LNCAP (cell line): ENCODE measurements around the gene FBXO40.

ENCODE experiments used
- TF ChIP-seq, protein P1 (sequence below): fragments of 450-650 bp; IDR thresholded peaks from 2 replicates; pipeline ENCODE4 v1.5.1; 2017; ENCODE audit warnings: mild to moderate bottlenecking

The FBXO40 gene

DNA sequence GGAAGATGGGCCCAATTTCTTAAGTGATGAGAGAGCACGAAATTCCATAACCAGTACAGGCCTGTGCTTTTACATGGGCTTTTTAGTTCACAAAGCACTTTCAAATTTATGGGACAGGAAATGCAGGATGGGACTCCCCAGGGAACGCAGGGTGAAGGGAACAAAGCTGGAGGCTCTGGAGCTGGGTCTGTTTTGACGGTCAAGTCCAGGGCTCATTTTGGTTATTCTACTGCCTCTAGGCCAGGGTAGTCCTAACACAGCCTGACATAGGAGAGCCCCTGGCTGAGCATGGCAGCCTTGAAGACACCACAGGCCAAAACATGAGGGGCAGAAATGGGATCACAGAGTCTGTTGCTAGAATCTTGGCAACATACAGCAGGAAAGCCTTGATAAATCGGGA, 34.0 kb downstream of the FBXO40 start:
- TF ChIP-seq, protein P1, sequence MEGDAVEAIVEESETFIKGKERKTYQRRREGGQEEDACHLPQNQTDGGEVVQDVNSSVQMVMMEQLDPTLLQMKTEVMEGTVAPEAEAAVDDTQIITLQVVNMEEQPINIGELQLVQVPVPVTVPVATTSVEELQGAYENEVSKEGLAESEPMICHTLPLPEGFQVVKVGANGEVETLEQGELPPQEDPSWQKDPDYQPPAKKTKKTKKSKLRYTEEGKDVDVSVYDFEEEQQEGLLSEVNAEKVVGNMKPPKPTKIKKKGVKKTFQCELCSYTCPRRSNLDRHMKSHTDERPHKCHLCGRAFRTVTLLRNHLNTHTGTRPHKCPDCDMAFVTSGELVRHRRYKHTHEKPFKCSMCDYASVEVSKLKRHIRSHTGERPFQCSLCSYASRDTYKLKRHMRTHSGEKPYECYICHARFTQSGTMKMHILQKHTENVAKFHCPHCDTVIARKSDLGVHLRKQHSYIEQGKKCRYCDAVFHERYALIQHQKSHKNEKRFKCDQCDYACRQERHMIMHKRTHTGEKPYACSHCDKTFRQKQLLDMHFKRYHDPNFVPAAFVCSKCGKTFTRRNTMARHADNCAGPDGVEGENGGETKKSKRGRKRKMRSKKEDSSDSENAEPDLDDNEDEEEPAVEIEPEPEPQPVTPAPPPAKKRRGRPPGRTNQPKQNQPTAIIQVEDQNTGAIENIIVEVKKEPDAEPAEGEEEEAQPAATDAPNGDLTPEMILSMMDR, result no peak

DNA sequence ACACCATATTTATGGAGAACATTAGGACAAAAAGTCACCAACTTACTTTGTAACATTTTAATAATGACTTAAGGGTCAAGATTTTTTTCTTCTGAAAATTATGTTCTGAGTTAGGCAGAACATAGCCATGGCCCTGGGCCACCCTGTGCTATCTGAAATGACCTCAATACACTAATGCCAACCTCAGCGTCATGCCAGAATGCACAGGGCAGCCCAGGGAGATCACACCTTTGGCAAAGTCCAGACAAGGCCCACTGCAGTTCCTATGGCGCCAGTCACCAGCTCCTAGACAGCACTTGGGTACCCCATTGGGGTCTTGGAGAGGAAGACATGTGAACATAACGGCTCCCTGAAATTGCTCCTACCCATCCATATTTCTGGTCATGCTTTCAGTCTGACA, 34.4 kb downstream of the FBXO40 start:
- TF ChIP-seq, protein P1, result no peak

DNA sequence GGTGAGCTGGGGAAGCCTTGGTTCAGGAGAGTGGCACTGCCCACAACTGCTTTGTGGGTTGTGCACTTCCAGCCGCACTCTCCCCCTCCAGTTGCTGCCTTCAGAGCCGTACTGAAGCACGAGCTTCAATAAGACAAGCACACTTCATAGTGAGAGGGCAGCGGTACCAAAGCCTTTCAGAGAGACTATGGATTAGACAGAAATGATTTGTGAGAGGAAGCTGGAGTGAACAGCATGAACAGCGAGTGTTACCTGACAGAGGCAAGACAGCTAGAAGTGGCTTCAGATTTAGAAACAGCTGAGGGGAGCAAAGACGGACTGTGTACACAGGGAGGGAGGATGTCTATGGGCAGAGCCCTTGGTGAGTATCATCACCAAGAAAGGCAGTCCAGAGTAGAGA, 36.4 kb downstream of the FBXO40 start:
- TF ChIP-seq, protein P1, result no peak

DNA sequence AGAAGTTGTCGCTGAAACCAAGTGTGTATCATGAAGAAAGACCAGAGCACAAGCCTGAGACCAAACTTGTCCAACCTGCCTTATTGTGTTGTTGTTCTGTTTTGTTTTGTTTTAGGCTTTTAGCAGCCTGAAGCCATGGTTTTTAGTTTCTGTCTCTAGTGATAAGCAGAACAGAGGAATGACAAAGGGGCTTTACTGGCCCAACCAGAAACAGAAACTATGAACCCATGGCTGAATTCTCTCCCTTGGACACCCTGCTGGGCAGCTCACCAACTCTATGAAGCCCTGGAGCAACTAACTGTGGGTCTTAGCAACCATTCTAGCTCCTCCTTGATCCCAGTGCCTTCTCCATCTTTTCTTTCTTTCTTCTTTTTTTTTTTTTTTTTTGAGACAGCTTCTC, 37.2 kb downstream of the FBXO40 start:
- TF ChIP-seq, protein P1, result no peak

DNA sequence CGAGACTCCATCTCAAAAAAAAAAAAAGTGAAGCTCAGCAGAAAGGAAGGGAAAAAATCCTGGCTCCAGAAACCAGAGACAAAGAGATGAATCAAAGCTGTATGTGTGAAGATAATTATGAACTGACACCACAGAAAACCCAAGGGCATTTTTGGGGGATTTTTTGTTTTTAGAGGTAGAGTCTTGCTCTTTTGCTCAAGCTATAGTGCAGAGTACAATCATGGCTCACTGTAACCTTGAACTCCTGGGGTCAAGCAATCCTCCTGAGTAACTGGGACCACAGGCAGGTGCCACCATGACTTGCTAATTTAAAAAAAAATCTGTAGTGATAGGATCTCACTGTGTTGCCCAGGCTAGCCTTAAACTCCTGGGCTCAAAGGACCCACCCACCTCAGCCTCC, 44.7 kb downstream of the FBXO40 start:
- TF ChIP-seq, protein P1, result no peak

DNA sequence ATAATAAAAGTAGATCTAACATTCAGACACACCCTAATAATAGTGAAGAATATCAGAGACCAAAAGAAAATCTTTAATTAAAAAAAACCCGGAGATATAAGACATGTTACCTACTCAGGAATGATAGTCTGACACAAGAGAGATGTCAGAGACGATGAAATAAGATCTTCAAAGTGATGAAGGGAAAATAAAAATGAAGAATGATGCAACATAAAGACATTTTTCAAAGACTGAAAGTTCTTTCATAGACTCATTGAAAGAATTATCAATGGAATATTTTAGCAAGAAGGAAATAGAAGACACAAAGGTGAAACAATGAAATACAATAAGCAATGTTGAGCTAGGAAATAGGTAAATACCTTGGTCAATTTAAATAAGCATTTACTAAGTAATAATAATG, 47.9 kb downstream of the FBXO40 start:
- TF ChIP-seq, protein P1, result no peak

DNA sequence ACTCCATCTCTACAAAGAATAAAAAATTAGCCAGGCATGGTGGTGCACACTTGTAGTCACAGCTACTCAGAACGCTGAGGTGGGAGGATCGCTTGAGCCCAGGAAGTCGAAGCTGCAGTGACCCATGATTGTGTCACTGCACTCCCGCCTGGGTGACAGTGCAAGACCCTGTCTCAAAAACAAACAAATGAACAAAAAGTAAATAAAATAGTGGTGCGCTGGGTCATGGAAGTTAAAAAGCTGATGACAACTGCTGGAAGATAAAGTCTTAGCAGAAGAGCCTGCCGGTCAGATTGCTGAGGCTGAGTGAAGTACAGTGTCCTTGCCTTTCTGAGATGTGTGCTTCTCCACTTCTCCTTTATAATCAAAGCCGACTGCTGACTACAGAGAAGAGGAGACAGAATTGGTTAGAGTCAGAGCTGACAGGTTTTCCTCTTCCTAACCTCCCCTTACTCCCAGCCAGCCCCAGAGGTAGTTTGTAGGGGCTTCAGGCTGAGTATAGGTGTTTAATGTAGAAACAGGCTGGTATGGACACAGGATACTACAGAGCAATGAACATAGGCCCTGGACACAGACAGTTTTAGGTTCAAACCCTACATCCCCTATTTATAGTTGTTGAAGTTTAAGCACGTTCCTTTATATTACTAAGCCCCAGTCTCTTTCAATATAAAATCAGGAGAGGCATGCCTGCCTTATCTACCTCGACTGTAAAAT, 49.6 kb downstream of the FBXO40 start:
- TF ChIP-seq, protein P1, result no peak

DNA sequence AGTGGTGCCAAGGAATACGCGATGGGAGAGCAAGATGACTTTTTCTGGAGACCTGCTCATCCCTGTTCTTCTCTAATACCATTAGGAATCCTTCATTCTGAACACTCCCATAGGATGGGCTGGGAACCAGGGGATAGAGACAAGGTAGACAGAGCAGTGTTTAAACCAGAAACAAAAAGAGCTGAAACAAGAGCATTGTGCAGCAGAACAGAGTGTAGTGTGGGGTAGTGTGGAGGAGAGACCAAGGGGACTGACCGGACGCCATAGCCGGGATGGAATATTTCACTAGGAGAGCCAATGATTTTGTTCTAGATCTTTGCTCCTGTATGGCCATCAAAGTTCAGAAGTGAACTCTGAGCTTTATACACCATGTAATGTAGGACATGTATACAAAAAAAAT, 51.9 kb downstream of the FBXO40 start:
- TF ChIP-seq, protein P1, result no peak
